ENCODE data around the gene ZNF862. TPM values are rescaled to one million over a fixed set of nuclear protein-coding genes. Genes with fewer than 3 reads are reported as not detected.

ZNF862 gene
- total and polyA plus RNA-seq, 9 donors = 7.9 to 15.4 (median 8.7) TPM

GRCh38 chr7:149879766-149880637 is 41.8 kb downstream of the ZNF862 start:
- Histone ChIP-seq H3K9me3 (replicated peaks; ENCODE audit: control insufficient read depth, low read depth, low read length) (no peaks in the 10 kb centered on the region), H3K27ac (ENCODE audit: low read length) (no peak overlapping the region), H3K4me1 (ENCODE audit: control insufficient read depth, insufficient read depth, low read length) (peaks cover 57% of the 10 kb centered on the region), H3K36me3 (ENCODE audit: control insufficient read depth, insufficient read depth, low read length) (no peaks in the 10 kb centered on the region), H3K4me3 (ENCODE audit: low read length) (no peak overlapping the region), H3K27me3 (ENCODE audit: control insufficient read depth, insufficient read depth, low read length) (no peaks in the 10 kb centered on the region)
- DNase-seq = no peak
- WGBS (ENCODE audit: insufficient coverage) = 82% methylated on average over 9 of the region's 16 CpGs

GRCh38 chr7:149880638-149881311 is 42.6 kb downstream of the ZNF862 start:
- H3K4me3 ChIP-seq (ENCODE audit: low read length) = no peak overlapping the region
- H3K36me3 ChIP-seq (ENCODE audit: control insufficient read depth, insufficient read depth, low read length) = no peaks in the 10 kb centered on the region
- peaks cover 64% of the 10 kb centered on the region for H3K4me1 ChIP-seq (ENCODE audit: control insufficient read depth, insufficient read depth, low read length)
- DNase-seq = peak; percentile 61
- H3K27me3 ChIP-seq (ENCODE audit: control insufficient read depth, insufficient read depth, low read length) = no peaks in the 10 kb centered on the region
- H3K27ac ChIP-seq (ENCODE audit: low read length) = peak overlapping the region; percentile 13
- WGBS (ENCODE audit: insufficient coverage) = 58% methylated on average over 13 of the region's 14 CpGs
- H3K9me3 ChIP-seq (replicated peaks; ENCODE audit: control insufficient read depth, low read depth, low read length) = no peaks in the 10 kb centered on the region

DNA sequence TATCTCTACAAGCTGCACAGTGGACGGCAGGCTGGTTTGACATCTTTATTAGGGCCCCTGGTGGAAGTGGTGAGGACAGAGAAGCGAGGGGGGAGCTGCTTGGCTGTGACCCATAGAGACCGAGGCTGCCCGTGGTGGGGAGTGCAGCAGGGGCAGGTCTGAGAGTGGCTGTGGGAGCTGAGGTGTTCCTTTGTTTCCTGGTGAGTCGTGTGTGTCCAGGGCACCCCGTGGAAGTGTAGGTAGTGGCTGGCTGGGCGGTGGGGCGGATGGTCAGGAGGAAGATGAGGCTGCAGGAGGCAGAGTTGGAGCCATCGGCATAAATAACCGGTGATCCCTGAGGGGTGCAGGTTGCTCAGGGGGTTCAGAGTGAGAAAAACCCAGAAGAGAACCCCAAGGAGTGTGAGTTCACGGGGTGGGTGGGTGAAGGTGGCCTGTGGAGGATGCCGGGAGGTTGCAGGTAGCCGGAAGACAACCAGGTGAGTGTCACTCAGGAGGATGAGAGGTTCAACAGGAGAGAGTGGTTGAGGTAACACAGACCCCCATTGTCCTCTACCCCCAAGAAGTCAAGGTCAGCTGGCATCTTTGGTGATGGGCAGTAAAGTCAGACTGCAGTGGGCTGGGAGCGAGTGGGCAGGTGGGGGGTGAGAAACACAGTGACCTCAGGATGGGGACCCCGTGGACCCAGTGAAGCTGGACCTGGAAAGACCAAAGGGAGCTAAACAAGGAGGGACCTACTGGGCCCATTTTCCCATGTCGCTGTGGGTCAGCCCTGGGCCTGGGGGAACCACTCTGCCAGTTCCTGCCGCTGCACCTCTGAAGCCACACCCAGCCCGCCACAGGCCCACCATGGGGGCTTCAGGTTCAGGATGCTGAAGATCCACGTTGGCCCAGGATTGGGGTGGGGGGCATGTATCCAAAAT is 43.4 kb downstream of the ZNF862 start:
- H3K4me1 ChIP-seq (ENCODE audit: control insufficient read depth, insufficient read depth, low read length) = peaks cover 71% of the 10 kb centered on the region
- H3K9me3 ChIP-seq (replicated peaks; ENCODE audit: control insufficient read depth, low read depth, low read length) = no peaks in the 10 kb centered on the region
- no peaks in the 10 kb centered on the region for H3K36me3 ChIP-seq (ENCODE audit: control insufficient read depth, insufficient read depth, low read length)
- H3K27me3 ChIP-seq (ENCODE audit: control insufficient read depth, insufficient read depth, low read length) = no peaks in the 10 kb centered on the region
- 74% methylated on average over 17 of the region's 19 CpGs for WGBS (ENCODE audit: insufficient coverage)
- no peak for DNase-seq
- peak overlapping the region; percentile 13 for H3K27ac ChIP-seq (ENCODE audit: low read length)
- H3K4me3 ChIP-seq (ENCODE audit: low read length) = no peak overlapping the region

DNA sequence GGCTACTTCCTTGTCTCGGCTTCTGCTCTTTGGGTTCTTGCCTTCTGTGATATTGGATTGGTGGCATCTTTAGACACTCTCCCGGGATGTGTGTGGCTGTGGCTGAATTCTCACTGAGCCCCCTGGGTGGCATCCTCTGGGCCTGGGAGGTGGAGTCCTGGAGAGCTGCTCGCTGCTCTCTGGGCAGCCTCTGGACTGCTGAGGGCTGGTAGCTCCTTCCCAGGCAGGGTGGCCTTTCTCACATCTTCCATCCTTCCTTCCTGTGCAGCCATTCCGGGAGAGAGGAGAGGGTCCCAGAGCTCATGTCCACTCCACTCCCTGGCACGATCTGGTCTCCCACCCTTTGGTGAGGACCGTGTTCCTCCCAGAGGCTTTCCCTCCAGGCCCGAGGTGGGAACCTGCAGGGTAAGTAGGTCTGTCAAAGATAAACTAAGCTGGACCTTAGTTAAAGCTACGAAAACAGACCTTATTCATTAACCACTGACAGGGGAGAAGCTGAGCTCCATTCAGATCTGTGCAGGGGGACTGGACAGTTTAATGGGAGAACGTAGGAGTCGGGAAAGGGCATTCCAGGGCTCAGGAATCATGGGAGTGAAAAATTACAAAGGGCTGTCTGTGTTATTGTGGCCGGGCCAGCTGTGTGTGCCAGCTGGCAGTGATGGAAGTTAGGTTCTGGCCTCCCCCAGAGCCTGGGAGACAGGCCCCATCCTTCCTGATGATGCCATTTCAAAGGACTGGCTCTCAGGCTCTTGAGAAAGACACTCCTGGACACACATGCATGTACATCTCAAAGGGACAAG is 44.3 kb downstream of the ZNF862 start:
- DNase-seq = peak; percentile 55
- Histone ChIP-seq H3K4me3 (ENCODE audit: low read length) (no peak overlapping the region), H3K27me3 (ENCODE audit: control insufficient read depth, insufficient read depth, low read length) (no peaks in the 10 kb centered on the region), H3K4me1 (ENCODE audit: control insufficient read depth, insufficient read depth, low read length) (peaks cover 73% of the 10 kb centered on the region), H3K36me3 (ENCODE audit: control insufficient read depth, insufficient read depth, low read length) (no peaks in the 10 kb centered on the region), H3K27ac (ENCODE audit: low read length) (peak overlapping the region; percentile 47), H3K9me3 (replicated peaks; ENCODE audit: control insufficient read depth, low read depth, low read length) (no peaks in the 10 kb centered on the region)
- 45% methylated on average over 4 of the region's 11 CpGs for WGBS (ENCODE audit: insufficient coverage)

DNA sequence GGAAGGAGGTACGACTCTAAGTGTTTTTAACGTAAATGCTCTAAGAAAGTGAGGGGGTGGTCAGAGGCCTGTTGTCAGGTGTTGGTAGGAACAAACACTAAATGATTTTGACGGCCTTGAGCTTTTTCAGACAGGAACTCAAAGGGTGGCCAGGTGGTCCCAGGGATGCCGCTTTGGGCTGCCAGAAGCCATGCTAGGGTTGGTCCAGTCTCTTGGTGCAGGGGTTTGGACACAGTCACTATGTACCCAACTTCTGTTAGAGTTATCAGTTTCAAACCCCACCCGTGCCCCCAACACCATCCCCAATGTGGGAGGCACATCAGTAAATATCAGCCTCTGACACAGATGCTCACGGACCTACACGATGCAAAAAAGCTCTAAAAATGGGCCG is 44.9 kb downstream of the ZNF862 start:
- no peak overlapping the region for H3K4me3 ChIP-seq (ENCODE audit: low read length)
- no peaks in the 10 kb centered on the region for H3K27me3 ChIP-seq (ENCODE audit: control insufficient read depth, insufficient read depth, low read length)
- WGBS (ENCODE audit: insufficient coverage) = 45% methylated on average over 6 of the region's 8 CpGs
- no peak for DNase-seq
- H3K9me3 ChIP-seq (replicated peaks; ENCODE audit: control insufficient read depth, low read depth, low read length) = no peaks in the 10 kb centered on the region
- H3K4me1 ChIP-seq (ENCODE audit: control insufficient read depth, insufficient read depth, low read length) = peaks cover 73% of the 10 kb centered on the region
- H3K27ac ChIP-seq (ENCODE audit: low read length) = peak overlapping the region; percentile 15
- H3K36me3 ChIP-seq (ENCODE audit: control insufficient read depth, insufficient read depth, low read length) = no peaks in the 10 kb centered on the region

DNA sequence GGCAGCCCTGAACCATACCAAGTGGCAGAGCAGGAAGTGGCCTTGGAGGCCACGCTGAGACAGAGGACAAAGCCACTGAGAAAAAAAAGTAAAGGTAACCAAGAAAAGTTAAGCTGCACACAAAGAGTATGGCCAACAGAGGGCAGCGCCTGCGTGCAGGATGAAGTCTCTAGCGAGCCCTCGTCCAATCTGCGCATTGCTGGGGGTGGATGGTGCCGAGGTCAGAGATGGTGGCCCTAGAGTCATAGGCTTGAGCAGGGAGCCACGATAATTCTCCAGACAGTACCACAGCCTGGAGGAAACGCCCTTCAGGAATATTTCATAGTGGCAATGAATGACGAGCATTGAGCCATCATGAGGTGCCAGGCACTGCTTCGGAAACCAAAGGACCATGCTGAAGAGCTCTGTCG is 45.3 kb downstream of the ZNF862 start:
- H3K4me3 ChIP-seq (ENCODE audit: low read length) = no peak overlapping the region

DNA sequence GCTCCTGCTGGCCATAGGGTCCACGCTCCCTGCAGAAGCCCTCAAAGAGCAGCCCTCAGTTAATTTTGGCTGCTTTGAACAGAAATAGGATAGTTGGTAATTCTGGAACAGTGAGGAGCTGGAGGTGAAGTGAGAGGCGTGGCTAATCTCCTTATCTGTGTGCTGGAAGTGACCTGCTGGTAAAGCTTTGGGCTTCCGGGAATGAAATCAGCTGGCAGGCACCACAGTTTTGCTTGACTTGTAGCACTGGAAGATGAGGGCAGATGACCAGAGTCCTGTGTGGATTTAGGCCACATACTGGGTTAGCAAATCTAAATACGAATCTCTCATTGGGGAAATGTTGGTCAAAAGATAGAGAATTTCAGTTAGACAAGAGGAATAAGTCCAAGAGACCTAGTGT is 45.8 kb downstream of the ZNF862 start:
- Histone ChIP-seq H3K4me1 (ENCODE audit: control insufficient read depth, insufficient read depth, low read length) (peaks cover 72% of the 10 kb centered on the region), H3K4me3 (ENCODE audit: low read length) (no peak overlapping the region), H3K27me3 (ENCODE audit: control insufficient read depth, insufficient read depth, low read length) (no peaks in the 10 kb centered on the region), H3K9me3 (replicated peaks; ENCODE audit: control insufficient read depth, low read depth, low read length) (no peaks in the 10 kb centered on the region), H3K36me3 (ENCODE audit: control insufficient read depth, insufficient read depth, low read length) (no peaks in the 10 kb centered on the region), H3K27ac (ENCODE audit: low read length) (peak overlapping the region; percentile 25)
- no peak for DNase-seq
- 68% methylated on average over 4 of the region's 4 CpGs for WGBS (ENCODE audit: insufficient coverage)

More for the DNA sequence above, 45.3 kb downstream of the ZNF862 start:
- Histone ChIP-seq H3K27me3 (ENCODE audit: control insufficient read depth, insufficient read depth, low read length) (no peaks in the 10 kb centered on the region), H3K27ac (ENCODE audit: low read length) (no peak overlapping the region), H3K36me3 (ENCODE audit: control insufficient read depth, insufficient read depth, low read length) (no peaks in the 10 kb centered on the region), H3K4me1 (ENCODE audit: control insufficient read depth, insufficient read depth, low read length) (peaks cover 73% of the 10 kb centered on the region), H3K9me3 (replicated peaks; ENCODE audit: control insufficient read depth, low read depth, low read length) (no peaks in the 10 kb centered on the region)
- WGBS (ENCODE audit: insufficient coverage) = 39% methylated on average over 12 of the region's 12 CpGs
- peak; percentile 53 for DNase-seq

GRCh38 chr7:149884541-149884940 is 46.4 kb downstream of the ZNF862 start:
- Histone ChIP-seq H3K36me3 (ENCODE audit: control insufficient read depth, insufficient read depth, low read length) (no peaks in the 10 kb centered on the region), H3K27me3 (ENCODE audit: control insufficient read depth, insufficient read depth, low read length) (no peaks in the 10 kb centered on the region), H3K27ac (ENCODE audit: low read length) (no peak overlapping the region), H3K9me3 (replicated peaks; ENCODE audit: control insufficient read depth, low read depth, low read length) (no peaks in the 10 kb centered on the region), H3K4me1 (ENCODE audit: control insufficient read depth, insufficient read depth, low read length) (peaks cover 68% of the 10 kb centered on the region), H3K4me3 (ENCODE audit: low read length) (no peak overlapping the region)
- DNase-seq = peak; percentile 69
- 60% methylated on average over 1 of the region's 2 CpGs for WGBS (ENCODE audit: insufficient coverage)

GRCh38 chr7:149885191-149886017 is 47.2 kb downstream of the ZNF862 start:
- Histone ChIP-seq H3K27me3 (ENCODE audit: control insufficient read depth, insufficient read depth, low read length) (no peaks in the 10 kb centered on the region), H3K4me1 (ENCODE audit: control insufficient read depth, insufficient read depth, low read length) (peaks cover 59% of the 10 kb centered on the region), H3K36me3 (ENCODE audit: control insufficient read depth, insufficient read depth, low read length) (no peaks in the 10 kb centered on the region), H3K4me3 (ENCODE audit: low read length) (no peak overlapping the region), H3K9me3 (replicated peaks; ENCODE audit: control insufficient read depth, low read depth, low read length) (no peaks in the 10 kb centered on the region), H3K27ac (ENCODE audit: low read length) (peak overlapping the region; percentile 45)
- peak; percentile 85 for DNase-seq
- 32% methylated on average over 7 of the region's 13 CpGs for WGBS (ENCODE audit: insufficient coverage)
